SK-N-SH treated with all-trans-retinoic acid at 6 μM for 48 hours (cell line): ENCODE measurements around the gene CACNB4.

Source experiments
- ATAC-seq: fragments of 200-7000 bp; cut with Tn5 transposase; 3 replicates; pipeline ENCODE4 v1.9.1; 2020; ENCODE audit warnings: mild to moderate bottlenecking, moderate library complexity
- ARNTL ChIP-seq: fragments of 450-650 bp; formaldehyde crosslinking; IDR thresholded peaks from 2 replicates; pipeline ENCODE4 v1.5.0; 2020; ENCODE audit warnings: low read depth, mild to moderate bottlenecking, moderate library complexity, borderline replicate concordance
- BACH2 ChIP-seq: fragments of 250-450 bp; sonication (Bioruptor Pico); IDR thresholded peaks from 2 replicates; pipeline ENCODE4 v1.9.0; 2021; ENCODE audit warnings: mild to moderate bottlenecking, borderline replicate concordance
- CREB5 ChIP-seq: fragments of 250-450 bp; sonication (Bioruptor Pico); IDR thresholded peaks from 2 replicates; pipeline ENCODE4 v1.5.1; 2020; ENCODE audit warnings: low read depth, mild to moderate bottlenecking, moderate library complexity
- CSDC2 ChIP-seq: fragments of 250-450 bp; sonication (Bioruptor Pico); IDR thresholded peaks from 2 replicates; pipeline ENCODE4 v1.5.0; 2020; ENCODE audit warnings: mild to moderate bottlenecking, moderate library complexity
- CSRNP3 ChIP-seq: fragments of 250-450 bp; sonication (Bioruptor Pico); IDR thresholded peaks from 2 replicates; pipeline ENCODE4 v1.5.1; 2021; ENCODE audit warnings: mild to moderate bottlenecking, moderate library complexity
- ESRRG ChIP-seq: fragments of 250-450 bp; sonication (Bioruptor Pico); IDR thresholded peaks from 2 replicates; pipeline ENCODE4 v1.6.1; 2021; ENCODE audit warnings: mild to moderate bottlenecking
- GLIS3 ChIP-seq: fragments of 250-450 bp; sonication (Bioruptor Pico); IDR thresholded peaks from 2 replicates; pipeline ENCODE4 v1.5.0; 2020; ENCODE audit warnings: mild to moderate bottlenecking, moderate library complexity
- ISL1 ChIP-seq: fragments of 250-450 bp; sonication (Bioruptor Pico); IDR thresholded peaks from 2 replicates; pipeline ENCODE4 v2.1.2; 2022; ENCODE audit warnings: mild to moderate bottlenecking, moderate library complexity
- OSR1 ChIP-seq: fragments of 250-450 bp; sonication (Bioruptor Pico); IDR thresholded peaks from 2 replicates; pipeline ENCODE4 v1.8.0; 2022; ENCODE audit warnings: moderate library complexity, mild to moderate bottlenecking, inconsistent platforms
- PATZ1 ChIP-seq: fragments of 250-450 bp; sonication (Bioruptor Pico); IDR thresholded peaks from 2 replicates; pipeline ENCODE4 v1.8.0; 2020; ENCODE audit warnings: mild to moderate bottlenecking, moderate library complexity, borderline replicate concordance
- POU6F1 ChIP-seq: fragments of 250-450 bp; sonication (Bioruptor Pico); IDR thresholded peaks from 2 replicates; pipeline ENCODE4 v1.8.0; 2021; ENCODE audit warnings: low read depth, mild to moderate bottlenecking, moderate library complexity, borderline replicate concordance
- PPARA ChIP-seq: fragments of 250-450 bp; sonication (Bioruptor Pico); IDR thresholded peaks from 2 replicates; pipeline ENCODE4 v1.5.0; 2020; ENCODE audit warnings: mild to moderate bottlenecking, borderline replicate concordance
- TCF4 ChIP-seq: fragments of 250-450 bp; sonication (Bioruptor Pico); IDR thresholded peaks from 2 replicates; pipeline ENCODE4 v1.8.0; 2021; ENCODE audit warnings: mild to moderate bottlenecking, moderate library complexity, borderline replicate concordance
- TOX ChIP-seq: fragments of 250-450 bp; sonication (Bioruptor Pico); IDR thresholded peaks from 2 replicates; pipeline ENCODE4 v1.8.0; 2021; ENCODE audit warnings: mild to moderate bottlenecking, moderate library complexity, borderline replicate concordance
- TSHZ2 ChIP-seq: fragments of 250-450 bp; sonication (Bioruptor Pico); IDR thresholded peaks from 2 replicates; pipeline ENCODE4 v1.5.0; 2020; ENCODE audit warnings: mild to moderate bottlenecking, moderate library complexity
- ZC3H10 ChIP-seq: fragments of 250-450 bp; sonication (Bioruptor Pico); IDR thresholded peaks from 2 replicates; pipeline ENCODE4 v1.5.1; 2021; ENCODE audit warnings: mild to moderate bottlenecking, moderate library complexity
- ZFP3 ChIP-seq: fragments of 250-450 bp; sonication (Bioruptor Pico); IDR thresholded peaks from 2 replicates; pipeline ENCODE4 v1.5.0; 2020; ENCODE audit warnings: mild to moderate bottlenecking, moderate library complexity
- ZFP30 ChIP-seq: fragments of 450-650 bp; formaldehyde crosslinking; IDR thresholded peaks from 2 replicates; pipeline ENCODE4 v1.5.0; 2022; ENCODE audit warnings: mild to moderate bottlenecking, moderate library complexity
- ZNF565 ChIP-seq: fragments of 450-650 bp; formaldehyde crosslinking; conservative IDR thresholded peaks from 2 replicates; pipeline ENCODE4 v1.5.0; 2020; ENCODE audit warnings: low read depth, mild to moderate bottlenecking, moderate library complexity
- ZNF70 ChIP-seq: fragments of 450-650 bp; formaldehyde crosslinking; IDR thresholded peaks from 2 replicates; pipeline ENCODE4 v1.5.0; 2020; ENCODE audit warnings: mild to moderate bottlenecking, moderate library complexity
- ZNF8 ChIP-seq: fragments of 450-650 bp; formaldehyde crosslinking; IDR thresholded peaks from 2 replicates; pipeline ENCODE4 v1.5.0; 2020; ENCODE audit warnings: mild to moderate bottlenecking, moderate library complexity

The CACNB4 gene

GRCh38 chr2:151953467-151953866 is 145.4 kb downstream of the CACNB4 start (continued):
- no peak for TF ChIP-seq POU6F1 (CRISPR knock-in tag)
- TF ChIP-seq GLIS3 (CRISPR knock-in tag), result no peak
- TF ChIP-seq TOX (CRISPR knock-in tag), result no peak
- TF ChIP-seq BACH2 (CRISPR knock-in tag), result no peak
- no peak for TF ChIP-seq ZNF8 (CRISPR knock-in tag)
- TF ChIP-seq ZFP30 (CRISPR knock-in tag), result no peak
- TF ChIP-seq PATZ1 (CRISPR knock-in tag), result no peak
- no peak for TF ChIP-seq ESRRG (CRISPR knock-in tag)
- TF ChIP-seq TCF4 (CRISPR knock-in tag), result no peak
- TF ChIP-seq ZFP3, result no peak
- no peak for TF ChIP-seq ISL1 (CRISPR knock-in tag)
- TF ChIP-seq CSDC2 (CRISPR knock-in tag), result no peak

- TF ChIP-seq GLIS3 (CRISPR knock-in tag) (no peak), ZNF565 (CRISPR knock-in tag) (no peak), PPARA (CRISPR knock-in tag) (no peak), PATZ1 (CRISPR knock-in tag) (no peak), BACH2 (CRISPR knock-in tag) (no peak), POU6F1 (CRISPR knock-in tag) (no peak), ZFP30 (CRISPR knock-in tag) (no peak), ARNTL (CRISPR knock-in tag) (no peak), ZNF70 (CRISPR knock-in tag) (no peak), ESRRG (CRISPR knock-in tag) (no peak), ZFP3 (no peak)
- ATAC-seq, result no peak
Observed at GRCh38 chr2:151952691-151953456, 146.0 kb downstream of the CACNB4 start.

GRCh38 chr2:151947813-151948165 is 151.1 kb downstream of the CACNB4 start:
- peak; percentile 53 for ATAC-seq
- TF ChIP-seq ZNF565 (CRISPR knock-in tag) (no peak), PPARA (CRISPR knock-in tag) (no peak), ESRRG (CRISPR knock-in tag) (no peak), CSRNP3 (CRISPR knock-in tag) (no peak), TCF4 (CRISPR knock-in tag) (no peak), CREB5 (CRISPR knock-in tag) (no peak), POU6F1 (CRISPR knock-in tag) (no peak), TOX (CRISPR knock-in tag) (no peak), ZC3H10 (CRISPR knock-in tag) (no peak), ZFP30 (CRISPR knock-in tag) (no peak), OSR1 (CRISPR knock-in tag) (no peak), TSHZ2 (CRISPR knock-in tag) (no peak), ZNF8 (CRISPR knock-in tag) (no peak), CSDC2 (CRISPR knock-in tag) (no peak)
